ENCODE results near the gene PCOLCE2.

The PCOLCE2 gene

GRCh38 chr3:142888481-142889211 lies at the start of gene PCOLCE2:
PCOLCE2 (minus strand) TSS chr3:142889083; CDS start chr3:142888896, 187 bp downstream.
- DNase-seq (ENCODE audit: low read depth in 3 of 3), result peak in 1 of 3 donors; percentile 21

GRCh38 chr3:142935963-142936362 lies 47.1 kb upstream of the PCOLCE2 start:
- DNase-seq (ENCODE audit: low read depth in 3 of 3), result no peak

GRCh38 chr3:142934887-142935269 lies 46.0 kb upstream of the PCOLCE2 start:
- no peak for DNase-seq (ENCODE audit: low read depth in 3 of 3)

GRCh38 chr3:142934128-142934886 lies 45.4 kb upstream of the PCOLCE2 start:
- DNase-seq (ENCODE audit: low read depth in 3 of 3), result no peak

GRCh38 chr3:142931222-142931621 lies 42.3 kb upstream of the PCOLCE2 start:
- DNase-seq (ENCODE audit: low read depth in 3 of 3), result peak in 1 of 3 donors; percentile 14

GRCh38 chr3:142930463-142930862 lies 41.6 kb upstream of the PCOLCE2 start:
- DNase-seq (ENCODE audit: low read depth in 3 of 3), result no peak

- DNase-seq (ENCODE audit: low read depth in 3 of 3), result no peak
Observed at GRCh38 chr3:142929890-142930289, 41.0 kb upstream of the PCOLCE2 start.

GRCh38 chr3:142929109-142929508 lies 40.2 kb upstream of the PCOLCE2 start:
- peak; percentile 11 to 43 (median 24) for DNase-seq (ENCODE audit: low read depth in 3 of 3)

GRCh38 chr3:142926368-142926944 lies 37.6 kb upstream of the PCOLCE2 start:
- DNase-seq (ENCODE audit: low read depth in 3 of 3), result no peak

GRCh38 chr3:142925140-142925539 lies 36.3 kb upstream of the PCOLCE2 start:
- DNase-seq (ENCODE audit: low read depth in 3 of 3), result no peak

GRCh38 chr3:142923694-142924093 lies 34.8 kb upstream of the PCOLCE2 start:
- DNase-seq (ENCODE audit: low read depth in 3 of 3), result no peak

GRCh38 chr3:142916605-142917004 lies 27.7 kb upstream of the PCOLCE2 start:
- DNase-seq (ENCODE audit: low read depth in 3 of 3), result no peak

GRCh38 chr3:142915636-142916035 lies 26.8 kb upstream of the PCOLCE2 start:
- DNase-seq (ENCODE audit: low read depth in 3 of 3), result no peak

- no peak for DNase-seq (ENCODE audit: low read depth in 3 of 3)
Observed at GRCh38 chr3:142914286-142914811, 25.5 kb upstream of the PCOLCE2 start.

GRCh38 chr3:142913432-142913831 lies 24.5 kb upstream of the PCOLCE2 start:
- no peak for DNase-seq (ENCODE audit: low read depth in 3 of 3)

GRCh38 chr3:142912402-142913172 lies 23.7 kb upstream of the PCOLCE2 start:
- no peak for DNase-seq (ENCODE audit: low read depth in 3 of 3)

GRCh38 chr3:142910280-142910679 lies 21.4 kb upstream of the PCOLCE2 start:
- DNase-seq (ENCODE audit: low read depth in 3 of 3), result no peak

GRCh38 chr3:142909282-142909681 lies 20.4 kb upstream of the PCOLCE2 start:
- no peak for DNase-seq (ENCODE audit: low read depth in 3 of 3)

- DNase-seq (ENCODE audit: low read depth in 3 of 3), result no peak
Observed at GRCh38 chr3:142907996-142908395, 19.1 kb upstream of the PCOLCE2 start.

- DNase-seq (ENCODE audit: low read depth in 3 of 3), result no peak
Observed at GRCh38 chr3:142904639-142905436, 16.0 kb upstream of the PCOLCE2 start.

GRCh38 chr3:142902356-142902755 lies 13.5 kb upstream of the PCOLCE2 start:
- DNase-seq (ENCODE audit: low read depth in 3 of 3), result no peak
